Suprapubic skin (tissue), 4 donors: Measurements from ENCODE around the gene CMKLR1. TPM values are rescaled to one million over a fixed set of nuclear protein-coding genes. Genes with fewer than 3 reads are reported as not detected.

Experiments
- DNase-seq, 2 donors: peaks; one replicate each; pipeline ENCODE4 v3.0.0-alpha.2; 2019; ENCODE audit warnings: low spot score in 2 of 2
- H3K27ac ChIP-seq: fragments of 200-600 bp; sonication (generic); one replicate; pipeline ENCODE4 v1.5.1; 2019
- H3K27me3 ChIP-seq: fragments of 200-600 bp; sonication (generic); one replicate; pipeline ENCODE4 v1.5.1; 2019
- H3K36me3 ChIP-seq: fragments of 200-600 bp; sonication (generic); one replicate; pipeline ENCODE4 v1.5.1; 2019
- H3K4me1 ChIP-seq: fragments of 200-600 bp; sonication (generic); one replicate; pipeline ENCODE4 v1.5.1; 2019
- H3K4me3 ChIP-seq: fragments of 200-600 bp; sonication (generic); one replicate; pipeline ENCODE4 v1.5.1; 2019; ENCODE audit warnings: mild to moderate bottlenecking
- H3K9me3 ChIP-seq: fragments of 200-600 bp; sonication (generic); one replicate; pipeline ENCODE4 v1.5.1; 2019
- CTCF ChIP-seq, 2 donors: fragments of 200-600 bp in 1 of 2; fragments of 450-650 bp in 1 of 2; sonication (generic) in 1 of 2; IDR thresholded peaks; one replicate each; pipeline ENCODE4 v1.5.1; 2016 to 2019; ENCODE audit warnings: antibody characterized with exemption in 2 of 2, mild to moderate bottlenecking in 1 of 2, moderate library complexity in 1 of 2
- EP300 ChIP-seq: sonication (generic); formaldehyde crosslinking; IDR thresholded peaks from one replicate; pipeline ENCODE4 v1.6.1; 2017; ENCODE audit warnings: antibody characterized with exemption
- POLR2A ChIP-seq, 2 donors: fragments of 450-650 bp; IDR thresholded peaks; one replicate each; pipeline ENCODE4 v1.6.1; 2017; ENCODE audit warnings: antibody characterized with exemption in 2 of 2, mild to moderate bottlenecking in 2 of 2, moderate library complexity in 2 of 2
- POLR2AphosphoS5 ChIP-seq, 3 donors: sonication (generic); formaldehyde crosslinking; IDR thresholded peaks; one replicate each; pipeline ENCODE4 v1.6.1; 2017; ENCODE audit warnings: antibody characterized with exemption in 3 of 3
- WGBS: methylation state at CpG from one replicate; pipeline ENCODE4 v1.1.5; 2018; 5-methylcytosine and 5-hydroxymethylcytosine counted together
- total RNA-seq, 4 donors: library from RNA; depleted of rRNA; stranded (reverse); fragments of >200 nt; gene quantifications; one replicate each; pipeline ENCODE4 v1.1.0, GENCODE V29; 2016

Gene CMKLR1
- total RNA-seq, 4 donors from 2014 or later = 2.1 to 5.2 (median 3.4) TPM

GRCh38 chr12:108310489-108310888 lies 28.6 kb downstream of the CMKLR1 start:
- Histone ChIP-seq H3K9me3 (no peaks in the 10 kb centered on the region), H3K36me3 (no peaks in the 10 kb centered on the region), H3K27me3 (peaks cover 7% of the 10 kb centered on the region), H3K4me1 (peaks cover 48% of the 10 kb centered on the region), H3K4me3 (no peak overlapping the region), H3K27ac (no peak overlapping the region)
- no peak for DNase-seq
- WGBS = 79% methylated on average over 5 of the region's 6 CpGs
- TF ChIP-seq POLR2A (IDR thresholded peaks at IDR 0.05) (no peak), EP300 (no peak), CTCF (IDR thresholded peaks at IDR 0.05) (no peak), POLR2AphosphoS5 (IDR thresholded peaks at IDR 0.05) (no peak)

GRCh38 chr12:108309674-108310312 lies 29.3 kb downstream of the CMKLR1 start:
- peaks cover 7% of the 10 kb centered on the region for H3K27me3 ChIP-seq
- H3K36me3 ChIP-seq = no peaks in the 10 kb centered on the region
- no peak overlapping the region for H3K27ac ChIP-seq
- DNase-seq = no peak
- H3K9me3 ChIP-seq = no peaks in the 10 kb centered on the region
- H3K4me1 ChIP-seq = peaks cover 55% of the 10 kb centered on the region
- no peak for TF ChIP-seq EP300
- TF ChIP-seq CTCF (IDR thresholded peaks at IDR 0.05) = no peak
- TF ChIP-seq POLR2AphosphoS5 (IDR thresholded peaks at IDR 0.05) = no peak
- TF ChIP-seq POLR2A (IDR thresholded peaks at IDR 0.05) = no peak
- 82% methylated on average over 2 of the region's 2 CpGs for WGBS
- H3K4me3 ChIP-seq = no peak overlapping the region

- Histone ChIP-seq H3K4me1 (peaks cover 61% of the 10 kb centered on the region), H3K4me3 (no peak overlapping the region), H3K9me3 (no peaks in the 10 kb centered on the region), H3K36me3 (no peaks in the 10 kb centered on the region), H3K27me3 (peaks cover 7% of the 10 kb centered on the region), H3K27ac (no peak overlapping the region)
- DNase-seq = peak in 1 of 2 donors; percentile 52
- 77% methylated on average over 10 of the region's 10 CpGs for WGBS
- TF ChIP-seq CTCF (IDR thresholded peaks at IDR 0.05) = no peak
- no peak for TF ChIP-seq POLR2A (IDR thresholded peaks at IDR 0.05)
- TF ChIP-seq POLR2AphosphoS5 (IDR thresholded peaks at IDR 0.05) = no peak
- TF ChIP-seq EP300 = no peak
Observed at GRCh38 chr12:108308395-108309085, 30.6 kb downstream of the CMKLR1 start.

GRCh38 chr12:108307006-108307405 lies 32.1 kb downstream of the CMKLR1 start:
- Histone ChIP-seq H3K27me3 (peaks cover 7% of the 10 kb centered on the region), H3K27ac (peak overlapping the region; percentile 86), H3K9me3 (no peaks in the 10 kb centered on the region), H3K4me3 (no peak overlapping the region), H3K36me3 (no peaks in the 10 kb centered on the region), H3K4me1 (peaks cover 64% of the 10 kb centered on the region)
- peak in 1 of 2 donors; percentile 56 for DNase-seq
- 73% methylated on average over 4 of the region's 7 CpGs for WGBS
- TF ChIP-seq POLR2A (IDR thresholded peaks at IDR 0.05) = no peak
- TF ChIP-seq POLR2AphosphoS5 (IDR thresholded peaks at IDR 0.05) = no peak

- H3K27me3 ChIP-seq = peaks cover 7% of the 10 kb centered on the region
- TF ChIP-seq POLR2AphosphoS5 (IDR thresholded peaks at IDR 0.05) (no peak), EP300 (no peak), CTCF (IDR thresholded peaks at IDR 0.05) (no peak), POLR2A (IDR thresholded peaks at IDR 0.05) (no peak)
- peaks cover 66% of the 10 kb centered on the region for H3K4me1 ChIP-seq
- no peaks in the 10 kb centered on the region for H3K9me3 ChIP-seq
- WGBS = 80% methylated on average over 3 of the region's 3 CpGs
- DNase-seq = no peak
- no peaks in the 10 kb centered on the region for H3K36me3 ChIP-seq
- H3K4me3 ChIP-seq = no peak overlapping the region
- peak overlapping the region; percentile 86 for H3K27ac ChIP-seq
Observed at GRCh38 chr12:108306506-108306905, 32.6 kb downstream of the CMKLR1 start.
